Subcutaneous abdominal adipose tissue (tissue), 5 donors: ENCODE data around the gene SNX24.
"Not testable (repeated sequence)": the region's sequence is repeated elsewhere in the genome, so short reads cannot be mapped to it uniquely, and the experiment has no call there.

ENCODE experiments used
- H3K27ac ChIP-seq: one replicate; pipeline ENCODE4 v1.7.0; 2013; ENCODE audit warnings: low read depth, mild to moderate bottlenecking, inconsistent platforms, low read length, moderate library complexity
- H3K27me3 ChIP-seq, 5 donors: one replicate each; pipeline ENCODE4 v1.7.0; 2013; ENCODE audit warnings: low read length in 5 of 5, inconsistent platforms in 1 of 5; ENCODE audit not compliant: control insufficient read depth in 5 of 5, insufficient read depth in 4 of 5
- H3K36me3 ChIP-seq, 5 donors: one replicate each; pipeline ENCODE4 v1.7.0; 2013; ENCODE audit warnings: low read length in 5 of 5; ENCODE audit not compliant: control insufficient read depth in 5 of 5, insufficient read depth in 5 of 5
- H3K4me1 ChIP-seq, 5 donors: one replicate each; pipeline ENCODE4 v1.7.0; 2013; ENCODE audit warnings: low read length in 5 of 5, mild to moderate bottlenecking in 3 of 5, moderate library complexity in 1 of 5; ENCODE audit not compliant: control insufficient read depth in 5 of 5, insufficient read depth in 5 of 5
- H3K4me3 ChIP-seq, 5 donors: one replicate each; pipeline ENCODE4 v1.7.0; 2013; ENCODE audit warnings: low read length in 5 of 5, low read depth in 1 of 5
- H3K9ac ChIP-seq, 5 donors: one replicate each; pipeline ENCODE4 v1.7.0; 2013; ENCODE audit warnings: low read length in 5 of 5, mild to moderate bottlenecking in 4 of 5, moderate library complexity in 3 of 5
- H3K9me3 ChIP-seq, 5 donors: one replicate each; pipeline ENCODE4 v1.7.0; 2013; ENCODE audit warnings: low read length in 5 of 5; ENCODE audit not compliant: control insufficient read depth in 5 of 5
- donor health status: healthy.
- donor health status: healthy.
- donor health status: healthy.
- donor health status: healthy.
- donor health status: healthy.

Gene SNX24

GRCh38 chr5:122948319-122948718, 102.9 kb downstream of the SNX24 start:
- no peak overlapping the region for H3K9ac ChIP-seq
- no peak overlapping the region for H3K4me3 ChIP-seq
- no peak overlapping the region for H3K27ac ChIP-seq
- H3K4me1 ChIP-seq = no peaks in the 10 kb centered on the region
- peaks cover 0 to 14% (median 0%) of the 10 kb centered on the region in 5 donors for H3K36me3 ChIP-seq
- no peaks in the 10 kb centered on the region for H3K9me3 ChIP-seq
- no peaks in the 10 kb centered on the region for H3K27me3 ChIP-seq

- Histone ChIP-seq H3K9ac (no peak overlapping the region), H3K9me3 (no peaks in the 10 kb centered on the region), H3K4me3 (no peak overlapping the region), H3K4me1 (no peaks in the 10 kb centered on the region), H3K36me3 (peaks cover 4 to 17% (median 5%) of the 10 kb centered on the region in 5 donors), H3K27ac (no peak overlapping the region), H3K27me3 (no peaks in the 10 kb centered on the region)
These were observed 106.2 kb downstream of the SNX24 start for GRCh38 chr5:122951658-122952057.

- Histone ChIP-seq H3K36me3 (peaks cover 4 to 5% (median 4%) of the 10 kb centered on the region in 5 donors), H3K4me3 (no peak overlapping the region), H3K27ac (no peak overlapping the region), H3K9me3 (peaks cover 0 to 9% (median 0%) of the 10 kb centered on the region in 5 donors), H3K4me1 (no peaks in the 10 kb centered on the region), H3K27me3 (no peaks in the 10 kb centered on the region), H3K9ac (no peak overlapping the region)
These were observed 109.3 kb downstream of the SNX24 start for GRCh38 chr5:122954719-122955118.

GRCh38 chr5:122957457-122957856, 112.0 kb downstream of the SNX24 start:
- Histone ChIP-seq H3K27me3 (no peaks in the 10 kb centered on the region), H3K4me3 (no peak overlapping the region), H3K27ac (no peak overlapping the region), H3K9ac (no peak overlapping the region), H3K4me1 (no peaks in the 10 kb centered on the region), H3K36me3 (peaks cover 4 to 5% (median 4%) of the 10 kb centered on the region in 5 donors), H3K9me3 (peaks cover 0 to 9% (median 0%) of the 10 kb centered on the region in 5 donors)

GRCh38 chr5:122959740-122960445, 114.5 kb downstream of the SNX24 start:
- peaks cover 0 to 9% (median 0%) of the 10 kb centered on the region in 5 donors for H3K9me3 ChIP-seq
- H3K9ac ChIP-seq = no peak overlapping the region
- no peak overlapping the region for H3K4me3 ChIP-seq
- H3K36me3 ChIP-seq = peaks cover 0 to 5% (median 4%) of the 10 kb centered on the region in 5 donors
- H3K27ac ChIP-seq = no peak overlapping the region
- H3K27me3 ChIP-seq = no peaks in the 10 kb centered on the region
- no peaks in the 10 kb centered on the region for H3K4me1 ChIP-seq

- H3K4me3 ChIP-seq = no peak overlapping the region
- no peak overlapping the region for H3K9ac ChIP-seq
- H3K4me1 ChIP-seq = no peaks in the 10 kb centered on the region
- H3K36me3 ChIP-seq = no peaks in the 10 kb centered on the region
- H3K27ac ChIP-seq = no peak overlapping the region
- no peaks in the 10 kb centered on the region for H3K9me3 ChIP-seq
- no peaks in the 10 kb centered on the region for H3K27me3 ChIP-seq
These were observed 117.9 kb downstream of the SNX24 start for GRCh38 chr5:122963305-122963704.

- Histone ChIP-seq H3K36me3 (no peaks in the 10 kb centered on the region), H3K9me3 (no peaks in the 10 kb centered on the region), H3K27ac (no peak overlapping the region), H3K4me3 (no peak overlapping the region), H3K4me1 (no peaks in the 10 kb centered on the region), H3K27me3 (no peaks in the 10 kb centered on the region), H3K9ac (no peak overlapping the region)
These were observed 119.7 kb downstream of the SNX24 start for GRCh38 chr5:122965111-122965510.

GRCh38 chr5:122967085-122967484, 121.7 kb downstream of the SNX24 start:
- Histone ChIP-seq H3K27me3 (no peaks in the 10 kb centered on the region), H3K4me1 (no peaks in the 10 kb centered on the region), H3K9ac (no peak overlapping the region), H3K9me3 (no peaks in the 10 kb centered on the region), H3K36me3 (no peaks in the 10 kb centered on the region), H3K27ac (no peak overlapping the region), H3K4me3 (no peak overlapping the region)

- no peak overlapping the region for H3K4me3 ChIP-seq
- H3K4me1 ChIP-seq = no peaks in the 10 kb centered on the region
- H3K27me3 ChIP-seq = no peaks in the 10 kb centered on the region
- H3K9me3 ChIP-seq = no peaks in the 10 kb centered on the region
- no peaks in the 10 kb centered on the region for H3K36me3 ChIP-seq
- no peak overlapping the region for H3K27ac ChIP-seq
- H3K9ac ChIP-seq = no peak overlapping the region
These were observed 122.2 kb downstream of the SNX24 start for GRCh38 chr5:122967625-122968024.

GRCh38 chr5:122968056-122968455, 122.6 kb downstream of the SNX24 start:
- not testable (repeated sequence) for H3K36me3 ChIP-seq, H3K4me1 ChIP-seq, H3K9me3 ChIP-seq, H3K9ac ChIP-seq, H3K27ac ChIP-seq, H3K4me3 ChIP-seq, H3K27me3 ChIP-seq
